ENCODE data around the gene TMEM174.

TMEM174 gene

DNA sequence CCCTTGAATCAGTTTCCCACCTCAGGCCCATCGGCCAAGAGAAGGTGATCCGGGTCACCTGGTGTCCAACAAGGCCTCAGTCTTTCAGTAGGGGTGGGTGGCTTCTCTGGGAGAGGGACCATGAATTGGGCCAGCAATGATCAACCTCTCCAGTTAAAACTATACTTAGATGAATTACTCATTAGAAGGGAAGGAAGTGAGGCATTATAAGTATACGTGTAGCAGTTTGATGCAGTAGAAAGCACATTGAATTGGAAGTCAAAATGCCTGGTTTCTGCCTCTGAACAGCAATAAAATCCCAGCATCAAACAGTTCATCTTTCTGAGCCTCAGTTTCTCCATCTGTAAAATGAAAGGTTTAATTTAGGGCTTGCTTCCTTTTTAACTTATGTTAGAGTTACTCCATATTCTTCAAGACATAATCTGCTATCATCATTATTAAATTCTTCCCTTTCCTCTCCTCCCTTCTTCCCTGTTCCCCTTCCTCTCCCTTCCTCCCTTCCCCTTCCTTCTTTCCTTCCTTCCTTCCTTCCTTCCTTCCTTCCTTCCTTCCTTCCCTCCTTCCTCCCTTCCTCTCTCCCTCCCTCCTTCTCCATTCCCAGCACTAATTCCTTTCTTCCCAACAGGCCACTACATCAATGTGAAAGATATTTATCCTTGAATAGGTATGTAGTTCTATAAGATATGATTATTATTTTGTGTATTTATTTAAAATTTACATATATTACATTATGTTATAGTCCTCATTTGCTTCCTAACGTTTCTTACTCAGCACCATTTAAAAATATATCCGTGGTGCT lies 18.6 kb upstream of the TMEM174 start:
- DNase-seq = no peak

DNA sequence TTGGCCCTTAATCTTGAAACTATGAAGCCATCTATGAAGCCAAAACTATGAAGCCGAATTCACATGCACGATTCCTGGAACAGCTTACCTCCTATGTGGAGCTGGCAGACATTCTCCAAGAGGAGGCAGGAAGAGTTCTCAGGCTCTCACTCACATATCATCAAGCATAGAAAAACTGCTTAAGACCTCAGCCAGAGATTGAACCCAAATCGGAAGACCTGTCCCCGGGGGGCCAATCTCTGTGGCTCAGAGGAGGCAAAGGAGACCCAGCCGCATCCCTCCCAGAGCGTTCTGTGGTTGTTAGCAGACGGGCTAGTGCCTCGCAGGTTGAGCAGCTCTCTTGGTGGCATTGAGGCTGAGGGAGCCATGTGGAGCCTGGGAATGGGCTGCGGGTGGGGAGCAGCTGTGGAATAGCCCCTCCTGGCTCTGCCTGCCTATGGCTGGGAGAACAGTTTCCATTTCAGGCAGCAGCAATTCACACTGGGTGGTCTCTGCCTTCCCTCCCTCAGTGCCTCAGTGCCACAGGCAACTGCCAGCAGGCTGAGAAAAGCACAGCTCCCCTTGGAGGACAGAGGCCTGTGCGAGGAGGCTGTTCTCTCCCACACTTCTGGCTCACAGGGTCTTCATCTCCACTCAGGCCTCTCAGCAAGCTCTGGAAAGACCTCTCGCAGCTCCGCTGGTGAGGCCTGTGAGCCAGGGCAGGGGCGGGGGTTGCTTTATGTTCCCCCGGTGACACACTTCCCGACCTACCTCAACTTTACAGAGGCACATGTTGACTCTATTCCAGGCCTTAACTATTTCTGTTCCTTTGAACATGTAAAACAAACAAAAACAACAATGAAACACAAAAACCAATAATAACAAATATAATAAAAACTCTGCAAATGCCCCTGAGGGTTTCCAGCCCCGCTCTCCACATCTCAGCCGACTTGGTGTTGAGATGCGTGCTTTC lies 17.4 kb upstream of the TMEM174 start:
- no peak for DNase-seq

DNA sequence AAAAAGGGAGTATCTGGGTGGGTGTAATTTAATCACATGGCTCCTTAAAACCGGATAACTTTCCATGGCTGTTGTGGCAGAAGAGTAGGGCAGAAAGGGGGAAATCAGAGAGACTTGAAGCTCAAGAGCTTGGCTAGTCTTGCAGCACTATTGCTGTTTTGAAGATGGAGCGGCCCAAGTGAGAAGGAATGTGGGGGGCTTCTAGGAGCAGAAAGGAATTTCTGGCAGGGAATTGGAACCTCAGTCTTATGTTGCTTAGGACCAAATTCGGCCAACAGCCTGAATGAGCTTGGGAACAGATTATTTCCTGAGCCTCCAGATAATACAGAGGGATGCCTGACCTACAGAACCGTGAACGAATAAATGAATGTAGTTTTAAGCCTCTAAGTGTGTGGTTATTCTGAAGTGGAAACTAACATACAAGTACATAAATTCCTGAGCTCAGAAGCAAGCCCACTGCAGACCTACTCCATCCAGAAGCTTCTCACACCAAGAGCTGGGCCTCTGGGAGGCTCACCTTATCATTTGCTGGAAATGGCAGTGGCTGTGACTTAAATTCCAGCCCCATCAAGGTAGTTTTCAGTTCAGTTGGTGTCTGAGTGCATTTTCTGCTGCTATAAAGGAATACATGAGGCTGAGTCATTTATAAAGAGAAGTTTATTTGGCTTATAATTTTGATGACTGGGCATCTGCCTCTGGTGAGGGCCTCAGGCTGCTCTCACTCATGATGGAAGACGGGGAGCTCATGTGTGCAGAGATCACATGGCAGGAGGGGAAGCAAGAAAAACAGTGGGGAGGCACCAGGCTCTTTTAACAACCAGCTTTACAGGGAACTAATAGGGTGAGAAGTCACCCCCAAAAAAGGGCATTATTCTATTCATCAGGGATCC lies 15.3 kb upstream of the TMEM174 start:
- DNase-seq = no peak

DNA sequence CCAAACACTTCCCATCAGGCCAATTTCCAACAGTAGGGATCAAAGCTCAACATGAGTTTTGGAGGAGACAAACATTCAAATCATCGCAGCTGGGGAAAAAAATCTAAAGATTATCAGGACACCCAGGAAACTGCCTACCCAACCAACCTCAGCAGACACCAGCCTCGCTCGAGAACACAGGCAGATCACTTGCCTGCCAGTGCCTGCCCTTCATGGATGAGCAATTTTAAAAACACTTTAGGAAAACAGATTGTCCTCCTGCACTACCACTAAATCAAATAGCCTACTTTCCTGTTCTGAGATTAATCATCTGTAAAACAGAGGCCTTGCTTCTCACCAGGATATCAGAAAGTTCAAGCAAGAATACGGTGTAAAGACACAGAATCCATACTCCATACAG lies 14.7 kb upstream of the TMEM174 start:
- DNase-seq = no peak

DNA sequence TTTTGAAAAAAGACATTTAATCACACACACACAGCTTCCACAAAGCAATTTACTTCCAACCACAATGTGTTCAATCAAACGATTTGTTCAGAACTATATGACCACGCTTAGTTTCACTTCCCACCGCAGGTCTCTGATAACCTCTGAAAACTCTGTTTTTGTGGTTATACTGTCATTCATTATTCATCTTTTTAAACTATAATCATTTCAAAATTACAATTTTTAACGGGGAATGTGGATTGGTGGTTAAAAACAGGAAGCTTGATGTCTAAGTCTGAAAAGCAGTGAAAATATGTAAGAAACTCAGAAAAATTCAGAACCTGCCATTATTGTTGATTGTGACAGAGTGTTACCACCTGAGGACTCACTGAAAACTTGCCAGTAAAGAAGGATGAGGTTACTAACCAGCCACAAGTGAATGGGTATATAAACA lies 12.7 kb upstream of the TMEM174 start:
- no peak for DNase-seq

DNA sequence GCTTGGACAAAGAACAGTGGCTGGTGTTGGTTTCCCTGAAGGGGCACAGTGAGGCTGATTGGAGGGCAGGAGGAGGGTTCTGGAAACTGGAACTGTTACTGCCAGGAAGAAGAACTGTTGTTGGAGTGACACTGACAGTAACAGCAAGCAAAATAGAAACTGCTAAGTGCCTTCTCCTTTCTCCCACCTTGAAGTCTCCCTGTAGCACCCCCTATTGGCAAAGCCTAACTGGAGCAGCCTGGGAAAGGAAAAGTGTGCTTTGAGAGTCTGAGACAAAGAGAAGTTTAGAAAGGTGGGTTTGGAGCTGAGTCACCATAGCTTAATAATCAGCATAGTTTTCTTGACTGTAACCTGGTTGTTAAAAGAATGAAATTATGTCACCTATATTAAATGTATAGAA lies 2.5 kb upstream of the TMEM174 start:
- DNase-seq = no peak

DNA sequence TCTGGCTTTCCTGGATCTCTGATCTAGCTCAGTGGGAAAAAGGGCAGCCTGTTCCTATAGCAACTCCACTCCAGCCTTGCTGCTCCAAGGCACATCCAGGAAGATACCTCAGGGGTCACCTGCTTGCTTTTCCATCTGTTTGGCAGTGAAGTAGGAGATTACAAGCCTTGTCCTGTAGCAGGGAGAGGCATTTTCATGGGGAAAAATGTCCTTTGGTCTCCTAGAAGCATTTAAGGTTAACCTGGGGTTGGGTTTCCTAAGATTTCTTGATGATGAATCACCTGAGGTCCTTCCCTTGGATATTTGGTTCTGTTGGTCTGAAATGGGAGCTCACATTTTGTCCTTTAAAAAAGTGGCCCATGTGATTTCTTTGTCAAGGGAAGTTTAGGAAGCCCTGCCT lies 1.5 kb upstream of the TMEM174 start:
- DNase-seq = no peak

DNA sequence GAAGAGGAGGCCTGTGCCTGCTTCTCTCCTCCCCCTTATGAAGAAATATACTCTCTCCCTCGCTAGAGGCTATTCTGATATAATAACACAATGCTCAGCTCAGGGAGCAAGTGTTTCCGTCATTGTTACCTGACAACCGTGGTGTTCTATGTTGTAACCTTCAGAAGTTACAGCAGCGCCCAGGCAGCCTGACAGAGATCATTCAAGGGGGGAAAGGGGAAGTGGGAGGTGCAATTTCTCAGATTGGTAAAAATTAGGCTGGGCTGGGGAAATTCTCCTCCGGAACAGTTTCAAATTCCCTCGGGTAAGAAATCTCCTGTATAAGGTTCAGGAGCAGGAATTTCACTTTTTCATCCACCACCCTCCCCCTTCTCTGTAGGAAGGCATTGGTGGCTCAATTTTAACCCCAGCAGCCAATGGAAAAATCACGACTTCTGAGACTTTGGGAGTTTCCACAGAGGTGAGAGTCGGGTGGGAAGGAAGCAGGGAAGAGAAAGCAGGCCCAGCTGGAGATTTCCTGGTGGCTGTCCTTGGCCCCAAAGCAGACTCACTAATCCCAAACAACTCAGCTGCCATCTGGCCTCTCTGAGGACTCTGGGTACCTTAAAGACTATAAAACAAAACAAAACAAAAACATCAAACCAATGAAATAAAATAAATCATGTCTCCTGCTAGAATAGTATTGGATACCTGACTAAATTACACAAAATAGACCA lies 1.3 kb downstream of the TMEM174 start:
- DNase-seq = peak; percentile 11

DNA sequence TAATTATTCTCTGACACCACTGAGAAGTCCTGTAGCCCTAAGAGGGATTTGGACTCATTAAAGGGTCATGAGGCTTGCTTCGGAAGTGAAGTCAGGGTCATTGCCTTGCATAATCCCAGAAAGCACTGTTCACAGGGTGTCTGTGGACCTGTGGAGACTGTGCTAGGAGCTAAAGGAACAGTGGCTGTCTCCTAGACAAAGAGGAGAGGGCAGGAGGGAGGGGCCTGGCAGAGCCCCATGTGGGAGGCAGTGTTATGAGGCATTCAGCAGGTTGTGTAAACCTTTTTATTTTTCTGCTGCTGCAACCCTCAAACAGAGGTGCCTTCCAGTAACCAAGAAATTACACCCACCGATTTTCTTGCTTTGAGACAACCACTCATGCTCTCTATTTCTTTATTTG lies 3.3 kb downstream of the TMEM174 start:
- DNase-seq = no peak

DNA sequence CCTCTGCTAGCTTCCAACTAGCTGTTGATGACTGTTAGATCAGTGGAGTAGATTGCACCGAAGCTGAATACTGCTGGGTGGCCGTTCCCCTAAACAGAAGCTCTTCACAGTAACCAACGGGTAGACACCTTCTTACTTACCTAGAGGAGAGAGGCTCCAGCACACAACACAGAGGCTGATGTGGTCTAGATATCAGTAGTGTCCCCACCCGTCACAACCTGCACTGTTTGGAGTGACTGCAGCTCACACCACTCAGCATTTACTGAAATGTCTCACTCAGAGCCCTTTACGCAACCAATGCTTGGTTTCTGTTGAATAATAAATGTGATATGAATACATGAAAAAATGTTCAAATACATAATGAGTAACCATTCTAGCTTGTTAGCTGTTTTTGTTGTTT lies 5.3 kb downstream of the TMEM174 start:
- no peak for DNase-seq

DNA sequence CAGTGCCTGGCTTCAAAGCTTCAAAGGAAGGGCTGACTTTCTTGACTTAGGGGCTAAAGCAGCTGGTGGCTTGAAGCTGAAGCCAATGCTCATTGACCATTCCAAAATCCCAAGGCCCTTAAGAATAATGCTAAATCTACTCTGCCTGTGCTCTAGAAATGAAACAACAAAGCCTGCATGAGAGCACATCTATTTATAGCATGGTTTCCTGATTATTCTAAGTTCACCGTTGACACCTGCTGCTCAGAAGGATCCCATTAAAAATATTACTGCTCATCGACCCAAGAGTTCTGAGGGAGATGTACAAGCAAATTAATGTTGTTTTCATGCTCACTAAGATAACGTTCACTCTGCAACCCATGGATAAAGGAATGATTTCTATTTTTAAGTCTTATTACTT lies 6.7 kb downstream of the TMEM174 start:
- no peak for DNase-seq

DNA sequence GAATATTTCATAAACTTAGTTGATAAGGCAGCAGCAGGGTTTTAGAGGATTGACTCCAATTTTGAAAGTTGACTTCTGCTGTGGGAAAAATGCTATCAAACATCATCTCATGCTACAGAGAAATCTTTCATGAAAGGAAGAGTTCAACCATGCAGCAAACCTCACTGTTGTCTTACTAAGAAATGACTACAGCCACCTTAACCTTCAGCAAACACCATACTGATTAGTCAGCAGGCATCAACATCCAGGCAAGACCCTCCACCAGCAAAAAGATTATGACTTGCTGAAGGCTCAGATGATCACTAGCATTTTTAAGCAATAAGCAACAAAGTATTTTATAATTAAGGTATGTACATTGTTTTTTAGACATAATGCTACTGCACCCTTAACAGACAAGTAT lies 7.6 kb downstream of the TMEM174 start:
- no peak for DNase-seq

DNA sequence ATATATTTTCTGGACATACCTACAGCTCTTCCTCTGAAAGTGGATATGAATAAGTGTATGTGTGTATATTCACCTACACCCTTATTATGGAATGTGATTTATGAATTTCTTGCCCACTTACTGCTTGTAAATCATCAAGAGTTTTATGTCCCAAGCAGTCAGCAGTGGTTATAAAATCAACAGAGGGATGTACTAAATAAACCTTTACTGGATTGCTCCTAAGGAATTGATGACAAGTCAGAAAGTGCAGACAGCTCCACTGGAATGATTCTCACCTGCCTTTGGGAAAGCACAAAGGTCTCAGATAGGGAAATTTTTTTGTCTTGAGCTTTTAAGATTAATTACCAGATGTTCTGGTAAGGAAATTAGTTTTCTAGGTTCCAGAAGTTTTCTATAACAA lies 9.3 kb downstream of the TMEM174 start:
- DNase-seq = no peak

DNA sequence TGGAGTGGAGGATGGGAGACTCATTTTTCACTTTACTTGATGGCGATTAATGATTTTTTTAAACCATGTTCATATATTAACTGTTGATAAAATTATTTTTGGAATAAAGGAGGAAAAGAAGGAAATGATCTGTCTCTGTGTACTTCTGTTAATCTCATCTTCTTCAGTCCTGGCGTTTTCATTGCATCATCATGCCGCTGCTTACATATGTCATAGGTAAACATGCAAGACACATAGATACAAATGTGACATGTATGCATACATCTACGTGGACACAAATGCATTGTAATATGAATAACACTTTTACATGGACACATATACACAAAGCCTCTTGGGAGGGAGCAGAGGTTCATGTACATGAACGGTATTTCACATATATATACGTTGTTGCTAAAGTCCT lies 10.0 kb downstream of the TMEM174 start:
- DNase-seq = no peak

DNA sequence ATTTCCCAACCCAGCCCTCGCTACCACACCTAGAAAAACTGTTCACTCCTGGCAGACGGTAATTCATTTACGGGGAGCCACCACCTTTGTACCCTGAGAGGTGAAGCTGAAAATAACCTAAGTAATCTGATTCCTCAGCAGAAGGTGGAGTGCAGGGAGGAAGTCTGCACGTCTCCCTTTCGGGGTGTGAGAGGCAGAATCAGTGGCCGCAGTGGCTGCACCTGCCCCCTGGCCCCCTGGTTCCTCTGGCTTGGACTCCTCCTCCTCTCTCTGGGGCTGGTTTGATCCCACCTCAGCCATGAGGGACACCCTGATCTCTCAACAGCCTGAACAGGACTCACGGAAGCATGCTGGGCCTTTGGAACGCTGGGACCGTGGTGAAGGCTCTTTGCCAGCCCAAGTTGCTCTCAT lies 10.5 kb downstream of the TMEM174 start:
- no peak for DNase-seq

DNA sequence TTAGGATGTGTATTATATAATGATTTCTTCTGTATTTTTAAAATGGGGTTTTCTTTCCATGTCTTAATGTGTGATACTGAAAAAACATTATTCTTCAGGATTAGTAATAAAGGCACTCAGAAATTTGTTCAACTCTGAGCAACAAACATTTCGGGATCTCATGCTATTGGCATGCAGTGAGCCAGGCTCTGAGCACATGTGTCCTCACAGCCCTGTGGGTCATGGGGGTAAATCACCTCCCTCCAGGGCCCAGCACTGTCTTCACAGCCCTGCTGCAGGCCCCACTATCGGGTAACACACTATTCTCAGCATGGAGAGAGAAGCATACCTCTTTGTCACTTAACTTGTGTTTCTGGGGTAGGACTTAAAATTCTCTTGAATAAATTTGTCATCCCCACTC lies 14.0 kb downstream of the TMEM174 start:
- DNase-seq = no peak

DNA sequence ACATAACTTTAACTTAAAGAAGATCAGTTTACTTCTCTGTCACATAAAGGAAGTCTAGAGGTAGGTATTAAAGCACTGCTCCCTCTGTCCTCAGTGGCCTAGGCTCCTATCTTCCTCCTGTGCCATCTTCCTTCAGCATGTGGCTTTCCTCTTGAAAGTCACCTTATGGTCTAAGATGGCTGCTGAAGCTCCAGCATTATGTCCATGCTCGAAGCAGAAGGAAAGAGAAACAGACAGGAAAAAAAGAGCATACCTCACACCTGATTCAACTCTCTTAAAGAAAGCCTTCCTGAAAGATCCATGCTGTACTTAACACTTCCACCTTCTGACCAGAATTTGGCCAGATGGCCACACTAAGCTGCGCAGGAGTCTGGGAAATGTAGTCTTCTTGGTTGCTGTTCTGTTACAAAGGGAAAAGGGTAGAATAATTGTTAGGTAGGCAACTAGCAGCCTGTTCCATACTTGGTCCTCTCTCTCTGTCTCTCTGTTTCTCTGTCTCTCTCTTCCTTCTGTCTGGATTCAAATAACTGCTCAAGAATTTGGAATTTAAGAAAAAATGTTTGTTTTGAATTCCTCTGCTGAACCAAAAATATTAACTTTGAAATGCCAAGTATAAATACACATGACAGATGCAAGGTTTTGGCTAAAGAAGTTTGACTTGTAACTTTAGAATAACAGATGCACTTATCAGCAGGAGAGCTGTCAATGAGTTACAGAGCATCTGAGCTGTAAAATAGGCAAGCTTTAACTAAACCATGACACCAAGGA lies 16.0 kb downstream of the TMEM174 start:
- peak; percentile 63 for DNase-seq

DNA sequence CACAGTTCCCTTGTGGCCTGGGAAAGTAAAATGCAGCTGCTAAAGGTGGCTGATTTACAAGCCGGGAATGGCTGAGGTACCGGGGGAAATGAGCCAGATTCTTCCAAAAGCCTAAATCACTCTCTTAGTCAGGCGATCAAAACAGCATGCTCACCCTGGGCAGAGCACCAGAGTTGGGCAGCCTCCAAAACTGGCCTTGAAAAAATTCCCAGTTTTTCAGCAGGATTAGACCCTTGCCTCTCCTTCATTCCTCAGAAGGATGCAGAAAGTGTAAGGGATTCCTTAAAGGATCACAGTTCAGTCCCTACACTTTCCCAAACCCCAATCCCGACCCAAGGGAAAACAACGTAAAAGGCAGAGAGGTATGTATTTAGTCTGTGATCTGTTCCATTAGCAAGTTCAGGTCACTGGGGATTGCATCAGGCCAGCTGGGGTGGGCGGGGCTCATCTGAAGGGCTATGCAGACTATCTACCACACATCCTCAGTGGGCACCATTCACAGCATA lies 16.9 kb downstream of the TMEM174 start:
- DNase-seq = peak; percentile 22

DNA sequence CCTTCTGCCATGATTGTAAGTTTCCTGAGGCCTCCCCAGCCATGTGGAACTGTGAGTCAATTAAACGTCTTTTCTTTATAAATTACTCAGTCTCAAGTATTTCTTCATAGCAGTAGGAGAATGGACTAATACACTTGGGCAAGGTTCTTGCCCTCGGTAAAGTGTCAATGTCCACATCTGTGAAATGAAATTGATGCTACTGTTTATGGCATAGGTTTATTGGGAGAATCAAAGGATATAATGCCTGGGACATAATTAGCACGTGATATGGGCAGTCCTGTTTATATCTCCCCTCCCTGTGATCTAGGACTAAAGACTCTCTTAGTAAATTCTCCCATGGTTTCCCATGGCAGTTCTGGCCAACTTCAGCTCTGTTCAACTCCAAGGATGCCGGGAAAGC lies 19.4 kb downstream of the TMEM174 start:
- DNase-seq = no peak

DNA sequence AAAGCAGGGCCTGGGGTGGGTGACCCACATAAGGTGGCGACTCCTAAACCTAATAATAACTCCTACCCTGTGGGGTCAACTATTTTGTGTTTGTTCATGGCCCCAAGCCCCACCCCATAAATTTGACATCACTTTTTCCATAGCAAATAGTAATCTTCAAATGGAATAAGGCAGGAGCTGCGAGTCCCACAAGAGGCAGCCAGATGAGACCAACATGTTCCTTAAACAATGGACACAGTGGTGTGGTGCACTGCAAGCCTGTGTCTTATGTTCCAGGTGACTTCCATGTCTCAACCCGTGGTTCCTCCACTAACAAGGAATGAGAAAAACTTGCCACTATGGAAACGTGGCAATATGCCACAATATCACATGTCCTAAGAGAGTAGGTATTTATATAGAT lies 20.6 kb downstream of the TMEM174 start:
- DNase-seq = no peak

DNA sequence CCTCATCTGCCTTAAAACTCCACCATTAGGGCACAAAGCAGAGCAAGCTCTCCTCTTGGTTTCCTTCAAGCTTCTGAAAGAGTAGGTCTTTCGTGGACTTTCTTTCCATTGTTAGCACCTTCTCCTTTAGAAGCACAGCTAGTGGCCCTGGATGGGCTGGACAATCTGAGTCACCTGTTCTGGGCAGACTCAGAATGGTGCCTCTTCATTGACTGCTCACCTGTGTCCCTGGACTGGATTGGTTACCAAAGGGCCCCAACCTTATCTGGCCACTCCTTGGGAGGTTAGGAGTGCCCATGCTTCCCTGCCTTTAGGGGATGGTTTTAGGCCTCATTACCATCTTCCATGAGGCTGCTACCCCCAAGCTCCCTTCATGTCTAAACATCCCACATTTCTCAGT lies 23.2 kb downstream of the TMEM174 start:
- no peak for DNase-seq

All from NCI-H524 treated with DMSO at 0.1 percent for 48 hours (cell line).